Testis (tissue), 3 donors: Measurements from ENCODE around the gene UROS. TPM values are rescaled to one million over a fixed set of nuclear protein-coding genes. Genes with fewer than 3 reads are reported as not detected.

ENCODE experiments used
- DNase-seq: peaks from one replicate; pipeline ENCODE4 v3.0.0-alpha.2; 2019
- H3K27ac ChIP-seq, 2 donors: fragments of 200-600 bp; sonication (generic); one replicate each; pipeline ENCODE4 v1.5.1; 2019
- H3K27me3 ChIP-seq: fragments of 200-600 bp; sonication (generic); one replicate; pipeline ENCODE4 v1.5.1; 2019
- H3K36me3 ChIP-seq: fragments of 200-600 bp; sonication (generic); one replicate; pipeline ENCODE4 v1.5.1; 2017; ENCODE audit warnings: low read depth; ENCODE audit errors: missing control alignments
- H3K4me1 ChIP-seq: fragments of 200-600 bp; sonication (generic); one replicate; pipeline ENCODE4 v1.5.1; 2019
- H3K4me3 ChIP-seq, 2 donors: fragments of 200-600 bp; sonication (generic); one replicate each; pipeline ENCODE4 v1.5.1; 2017 to 2019
- H3K9me3 ChIP-seq: fragments of 200-600 bp; sonication (generic); one replicate; pipeline ENCODE4 v1.5.1; 2017
- POLR2A ChIP-seq: fragments of 450-650 bp; IDR thresholded peaks from one replicate; pipeline ENCODE4 v1.6.1; 2017; ENCODE audit warnings: antibody characterized with exemption, mild to moderate bottlenecking, moderate library complexity
- WGBS, 2 donors: methylation state at CpG; one replicate each; pipeline ENCODE4 v1.1.5; 2018; 5-methylcytosine and 5-hydroxymethylcytosine counted together
- intact Hi-C: fragments of 100-400 bp; cut with DNase I; formaldehyde crosslinking; loops from one replicate; pipeline ENCODE4 v1.15.1; 2023; ENCODE audit warnings: low total_unique reads
- polyA plus RNA-seq: library from polyadenylated mRNA; stranded (reverse); fragments of 350-450 nt; fragmentation: Illumina TruSeq; extraction: RNeasy Lipid Tissue Mini Kit (QIAGEN cat#74804); gene quantifications from one replicate; pipeline ENCODE4 v1.2.3, GENCODE V29; 2014; ENCODE audit warnings: low read depth, low replicate concordance; ENCODE audit not compliant: insufficient read depth
- total RNA-seq, 2 donors: library from RNA; depleted of rRNA; stranded (reverse); fragments of >200 nt; gene quantifications; one replicate each; pipeline ENCODE4 v1.2.3, GENCODE V29; 2016
- TF ChIP-seq, protein P1 (sequence below), 3 experiments: fragments of 450-650 bp in 2 of 3; fragments of 200-600 bp in 1 of 3; sonication (generic) in 1 of 3; IDR thresholded peaks; one replicate each; pipeline ENCODE4 v1.5.1; 2016 to 2019; ENCODE audit warnings: antibody characterized with exemption in 3 of 3, mild to moderate bottlenecking in 2 of 3, moderate library complexity in 1 of 3

The UROS gene
- total and polyA plus RNA-seq, 3 donors from 2014 or later = 62.5 to 70.3 (median 69.2) TPM

DNA sequence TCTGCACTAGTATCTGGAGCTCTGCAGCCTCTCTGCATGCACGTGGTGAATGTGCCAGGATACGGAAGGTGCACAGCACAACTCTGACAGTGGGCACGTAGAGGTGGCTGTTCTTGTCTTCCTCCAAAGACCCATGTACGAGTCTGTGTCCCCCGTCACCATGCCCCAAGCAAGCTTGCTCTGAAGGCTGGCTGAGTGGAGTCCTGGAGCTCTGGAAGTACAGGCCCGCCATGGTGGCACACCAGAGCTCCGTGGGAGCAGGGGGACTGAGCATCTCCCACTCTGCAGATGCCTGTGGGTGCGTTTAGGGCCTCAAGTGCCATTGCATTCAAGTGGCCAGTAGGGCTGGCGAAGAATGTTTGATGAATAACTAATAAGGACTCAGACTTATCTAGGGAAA is 17.3 kb upstream of the UROS start:
- intact Hi-C loops = no loop called here
- Histone ChIP-seq H3K27me3 (no peaks in the 10 kb centered on the region), H3K27ac (no peak overlapping the region), H3K4me1 (peaks cover 20% of the 10 kb centered on the region), H3K9me3 (no peaks in the 10 kb centered on the region), H3K4me3 (no peak overlapping the region), H3K36me3 (no peaks in the 10 kb centered on the region)
- DNase-seq = no peak
- 93 to 100% methylated on average over 3 to 9 of the region's 9 CpGs for WGBS, 2 donors
- no peak for TF ChIP-seq POLR2A
- TF ChIP-seq, protein P1, sequence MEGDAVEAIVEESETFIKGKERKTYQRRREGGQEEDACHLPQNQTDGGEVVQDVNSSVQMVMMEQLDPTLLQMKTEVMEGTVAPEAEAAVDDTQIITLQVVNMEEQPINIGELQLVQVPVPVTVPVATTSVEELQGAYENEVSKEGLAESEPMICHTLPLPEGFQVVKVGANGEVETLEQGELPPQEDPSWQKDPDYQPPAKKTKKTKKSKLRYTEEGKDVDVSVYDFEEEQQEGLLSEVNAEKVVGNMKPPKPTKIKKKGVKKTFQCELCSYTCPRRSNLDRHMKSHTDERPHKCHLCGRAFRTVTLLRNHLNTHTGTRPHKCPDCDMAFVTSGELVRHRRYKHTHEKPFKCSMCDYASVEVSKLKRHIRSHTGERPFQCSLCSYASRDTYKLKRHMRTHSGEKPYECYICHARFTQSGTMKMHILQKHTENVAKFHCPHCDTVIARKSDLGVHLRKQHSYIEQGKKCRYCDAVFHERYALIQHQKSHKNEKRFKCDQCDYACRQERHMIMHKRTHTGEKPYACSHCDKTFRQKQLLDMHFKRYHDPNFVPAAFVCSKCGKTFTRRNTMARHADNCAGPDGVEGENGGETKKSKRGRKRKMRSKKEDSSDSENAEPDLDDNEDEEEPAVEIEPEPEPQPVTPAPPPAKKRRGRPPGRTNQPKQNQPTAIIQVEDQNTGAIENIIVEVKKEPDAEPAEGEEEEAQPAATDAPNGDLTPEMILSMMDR (IDR thresholded peaks at IDR 0.05) = no peak

DNA sequence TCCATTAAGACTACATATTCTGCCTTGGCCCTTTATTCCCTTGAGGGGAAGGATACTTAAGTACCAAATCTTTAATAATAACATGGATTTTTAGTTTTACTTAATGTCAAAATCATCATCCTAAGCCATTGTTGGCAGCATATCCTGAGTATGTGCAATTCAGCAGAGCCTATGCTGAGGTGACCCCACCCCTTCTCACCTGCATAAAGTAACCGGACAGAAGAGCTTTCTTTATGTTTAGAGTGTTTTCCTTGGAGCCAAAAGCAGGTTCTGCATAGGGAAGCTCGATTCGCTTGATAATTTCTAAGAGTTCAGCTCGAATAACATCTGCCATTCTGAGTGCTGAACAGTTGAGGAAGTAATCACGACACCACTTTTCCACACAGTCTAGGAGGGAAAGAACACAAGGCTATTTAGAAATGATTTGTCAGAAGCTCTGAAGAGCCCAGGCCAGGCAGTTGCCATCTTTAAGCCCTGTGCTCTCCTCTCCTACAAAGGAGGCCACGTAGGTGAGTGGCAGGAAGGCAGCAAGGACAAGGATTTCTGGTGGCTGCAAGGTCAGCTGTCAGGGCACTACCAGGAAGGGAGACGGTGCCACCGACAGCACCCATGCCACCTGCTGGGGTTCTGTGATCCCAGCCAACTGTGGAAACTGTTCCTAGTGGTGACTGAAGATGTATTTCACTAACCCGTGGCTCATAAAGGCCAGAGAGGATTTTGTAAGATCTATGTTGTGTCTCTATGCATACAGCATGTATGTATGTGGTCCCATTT is 15.9 kb upstream of the UROS start:
- WGBS, 2 donors = 88 to 92% methylated on average over 9 of the region's 9 CpGs

DNA sequence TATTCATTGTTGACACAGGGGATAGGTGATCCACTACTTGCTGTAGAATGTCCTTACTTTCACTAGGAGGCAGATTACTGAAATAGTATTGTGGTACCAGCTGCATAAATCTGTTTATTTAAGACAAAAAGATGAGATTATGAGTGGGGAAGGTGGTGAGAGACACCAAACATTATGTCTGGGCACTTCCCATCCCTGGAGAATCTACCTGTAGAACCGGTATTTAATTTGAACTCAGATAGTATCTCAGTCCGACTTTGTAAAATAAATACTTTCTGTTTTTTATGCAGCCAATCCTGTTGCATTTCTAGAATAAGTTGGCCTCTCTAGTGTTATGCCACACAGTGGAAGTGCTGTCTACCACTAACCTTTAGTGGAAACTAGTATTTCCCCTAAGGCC is 13.7 kb upstream of the UROS start:
- intact Hi-C loops = no loop called here
- Histone ChIP-seq H3K27ac (no peak overlapping the region), H3K27me3 (no peaks in the 10 kb centered on the region), H3K36me3 (no peaks in the 10 kb centered on the region), H3K9me3 (no peaks in the 10 kb centered on the region), H3K4me1 (no peaks in the 10 kb centered on the region), H3K4me3 (no peak overlapping the region)
- no peak for DNase-seq
- 80 to 83% methylated on average over 2 of the region's 2 CpGs for WGBS, 2 donors
- TF ChIP-seq, protein P1 (IDR thresholded peaks at IDR 0.05) = no peak
- TF ChIP-seq POLR2A = no peak

More for the DNA sequence above, 15.9 kb upstream of the UROS start:
- no peak for DNase-seq
- H3K9me3 ChIP-seq = no peaks in the 10 kb centered on the region
- no peak overlapping the region for H3K27ac ChIP-seq
- H3K4me1 ChIP-seq = peaks cover 6% of the 10 kb centered on the region
- no peaks in the 10 kb centered on the region for H3K36me3 ChIP-seq
- intact Hi-C loops = no loop called here
- no peaks in the 10 kb centered on the region for H3K27me3 ChIP-seq
- no peak overlapping the region for H3K4me3 ChIP-seq
- no peak for TF ChIP-seq POLR2A

DNA sequence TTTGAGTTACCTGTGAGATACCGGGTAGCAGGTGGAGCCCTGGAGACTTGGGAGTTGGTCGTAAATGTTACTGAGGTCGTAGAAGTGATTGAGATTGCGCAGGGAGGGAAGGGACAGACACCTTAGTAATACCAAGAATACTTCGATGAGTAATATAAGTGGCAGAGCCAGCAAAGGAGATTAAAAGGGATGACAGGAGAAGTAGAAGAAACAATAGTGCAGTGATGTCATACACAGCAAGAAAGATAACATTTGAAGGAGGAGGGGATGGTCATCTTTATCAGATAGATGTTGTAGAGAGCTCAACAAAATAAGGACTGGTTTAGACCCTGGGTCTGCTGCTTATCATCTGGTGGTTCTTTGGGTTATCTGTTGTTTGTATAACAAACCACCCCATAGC is 5.3 kb upstream of the UROS start:
- 91 to 92% methylated on average over 5 of the region's 5 CpGs for WGBS, 2 donors
- no peak for DNase-seq
- Histone ChIP-seq H3K4me1 (peaks cover 10% of the 10 kb centered on the region), H3K4me3 (no peak overlapping the region), H3K27ac (no peak overlapping the region), H3K36me3 (no peaks in the 10 kb centered on the region), H3K9me3 (no peaks in the 10 kb centered on the region), H3K27me3 (no peaks in the 10 kb centered on the region)
- no peak for TF ChIP-seq POLR2A
- TF ChIP-seq, protein P1 (IDR thresholded peaks at IDR 0.05) = no peak
- intact Hi-C loops = no loop called here

DNA sequence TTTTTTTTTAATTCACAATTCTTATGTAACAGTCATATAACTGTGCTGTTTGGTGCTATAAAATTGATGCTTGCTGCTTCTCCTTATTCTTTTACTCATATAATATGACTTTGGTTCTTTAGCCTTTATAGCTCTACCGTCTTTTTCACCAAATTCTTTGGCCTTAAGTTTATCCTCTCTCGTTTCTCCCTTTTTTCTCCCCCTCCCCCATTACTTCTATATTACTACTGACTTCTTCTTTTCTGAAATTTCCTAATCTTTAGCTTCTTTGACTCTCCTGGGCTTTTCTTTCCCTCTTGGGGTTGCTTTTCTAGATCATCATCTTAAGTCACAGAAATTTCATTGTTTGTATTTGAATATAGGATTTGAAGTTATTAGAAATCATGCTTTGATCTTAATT is 4.1 kb upstream of the UROS start:
- no peaks in the 10 kb centered on the region for H3K27me3 ChIP-seq
- 78 to 86% methylated on average over 2 of the region's 2 CpGs for WGBS, 2 donors
- intact Hi-C loops = no loop called here
- H3K4me1 ChIP-seq = peaks cover 12% of the 10 kb centered on the region
- TF ChIP-seq POLR2A = no peak
- TF ChIP-seq, protein P1 (IDR thresholded peaks at IDR 0.05) = no peak
- H3K36me3 ChIP-seq = no peaks in the 10 kb centered on the region
- no peak overlapping the region for H3K27ac ChIP-seq
- DNase-seq = no peak
- no peak overlapping the region for H3K4me3 ChIP-seq
- H3K9me3 ChIP-seq = no peaks in the 10 kb centered on the region
